Ovary (tissue), 9 donors: ENCODE data around the gene MAP2K1. TPM values are rescaled to one million over a fixed set of nuclear protein-coding genes. Genes with fewer than 3 reads are reported as not detected.

ENCODE experiments used
- DNase-seq, 5 donors: peaks; one replicate each; pipeline ENCODE4 v3.0.0-alpha.2; 2019 to 2020
- H3K27ac ChIP-seq, 2 donors: fragments of 200-600 bp; one replicate each; pipeline versions ENCODE4 v1.5.1 to v1.8.0; 2019 to 2022
- H3K27me3 ChIP-seq: fragments of 200-600 bp; one replicate; pipeline ENCODE4 v1.8.0; 2022
- H3K36me3 ChIP-seq: fragments of 200-600 bp; sonication (generic); one replicate; pipeline ENCODE4 v1.5.1; 2019
- H3K4me1 ChIP-seq: one replicate; pipeline ENCODE4 v1.8.1; 2013; ENCODE audit warnings: mild to moderate bottlenecking, moderate library complexity; ENCODE audit not compliant: insufficient read depth
- H3K4me3 ChIP-seq: fragments of 200-600 bp; sonication (generic); one replicate; pipeline ENCODE4 v1.5.1; 2017
- H3K9me3 ChIP-seq, 2 donors: fragments of 200-600 bp in 1 of 2; sonication (generic) in 1 of 2; one replicate each; pipeline versions ENCODE4 v1.5.1 to v1.8.1; 2013 to 2019; ENCODE audit warnings: mild to moderate bottlenecking in 1 of 2, moderate library complexity in 1 of 2
- EP300 ChIP-seq: sonication (generic); formaldehyde crosslinking; IDR thresholded peaks from one replicate; pipeline ENCODE4 v1.6.1; 2017; ENCODE audit warnings: antibody characterized with exemption
- POLR2A ChIP-seq: fragments of 450-650 bp; IDR thresholded peaks from one replicate; pipeline ENCODE4 v1.6.1; 2017; ENCODE audit warnings: antibody characterized with exemption, mild to moderate bottlenecking, moderate library complexity
- WGBS, 3 donors: extraction: QIAGEN DNeasy Blood & Tissue Kit in 1 of 3; methylation state at CpG; one replicate each; pipeline versions ENCODE4 v1.1.5 to v1.1.7; 2013 to 2017; 5-methylcytosine and 5-hydroxymethylcytosine counted together
- intact Hi-C, 4 donors: fragments of 100-400 bp; cut with DNase I; formaldehyde crosslinking; loops; one replicate each; pipeline versions ENCODE4 v1.11.0 to v1.15.1; 2022 to 2023
- polyA plus RNA-seq, 2 donors: library from polyadenylated mRNA; stranded (reverse); fragments of 200-250 nt in 1 of 2; fragments of 350-450 nt in 1 of 2; fragmentation: Illumina TruSeq in 1 of 2; extraction: RNeasy Lipid Tissue Mini Kit (QIAGEN cat#74804) in 1 of 2; gene quantifications; one replicate each; pipeline ENCODE4 v1.2.3, GENCODE V29; 2013 to 2014
- total RNA-seq, 7 donors: library from RNA; depleted of rRNA in 2 of 7; stranded (reverse); fragments of >200 nt in 2 of 7; fragmentation: NEBNext Ultra II Directional in 3 of 7; extraction: Animal tissue kit (Norgen Biotek cat#: 25700) in 3 of 7; gene quantifications; one replicate each; pipeline versions ENCODE4 v1.1.0 to v1.2.4, GENCODE V29; 2016 to 2023
- TF ChIP-seq, protein P1 (sequence below), 3 donors: fragments of 450-650 bp in 2 of 3; fragments of 200-600 bp in 1 of 3; IDR thresholded peaks; one replicate each; pipeline versions ENCODE4 v1.5.1 to v1.8.0; 2016 to 2022; ENCODE audit warnings: antibody characterized with exemption in 3 of 3, mild to moderate bottlenecking in 1 of 3
- donor health status: DM: no; HTN: no; CAD: no; lungs with moderate emphysema.
- donor health status: DM: no; HTN: no; CAD: no.
- donor health status: Bipolar disorder and iron deficiency.
- donor health status: DM: yes; HTN: yes; CAD: no.
- donor health status: DM: no; HTN: no; CAD: no.
- donor health status: DM: yes; HTN: yes; CAD: no.

The MAP2K1 gene
- total and polyA plus RNA-seq, 9 donors = 21.6 to 44.8 (median 34.3) TPM

DNA sequence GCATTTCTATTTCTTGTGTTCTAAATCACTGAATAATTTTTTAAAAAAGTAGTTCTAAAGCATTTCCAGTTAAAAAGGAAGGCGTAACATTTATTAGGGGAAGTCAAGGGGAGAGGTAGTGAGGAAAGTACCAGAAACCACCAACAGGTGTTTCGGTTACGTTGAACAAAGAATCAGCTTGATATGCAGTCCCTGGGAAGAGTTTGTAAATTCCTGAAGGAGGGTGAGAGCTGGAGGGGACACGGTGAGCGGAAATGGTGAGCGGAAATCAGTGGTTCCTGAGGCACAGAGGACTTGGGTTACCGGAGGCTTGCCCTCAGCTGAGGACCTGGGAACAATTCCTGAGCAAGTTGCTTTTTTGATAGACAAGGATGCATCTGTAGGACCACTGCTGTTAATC, 17.8 kb downstream of the MAP2K1 start:
- Histone ChIP-seq H3K4me1 (peaks cover 4% of the 10 kb centered on the region), H3K27ac (no peak overlapping the region), H3K9me3 (no peaks in the 10 kb centered on the region), H3K4me3 (no peak overlapping the region), H3K27me3 (no peaks in the 10 kb centered on the region), H3K36me3 (no peaks in the 10 kb centered on the region)
- WGBS, 3 donors = 87 to 89% (median 88%) methylated on average over 7 of the region's 7 CpGs
- TF ChIP-seq EP300 = no peak
- TF ChIP-seq, protein P1, sequence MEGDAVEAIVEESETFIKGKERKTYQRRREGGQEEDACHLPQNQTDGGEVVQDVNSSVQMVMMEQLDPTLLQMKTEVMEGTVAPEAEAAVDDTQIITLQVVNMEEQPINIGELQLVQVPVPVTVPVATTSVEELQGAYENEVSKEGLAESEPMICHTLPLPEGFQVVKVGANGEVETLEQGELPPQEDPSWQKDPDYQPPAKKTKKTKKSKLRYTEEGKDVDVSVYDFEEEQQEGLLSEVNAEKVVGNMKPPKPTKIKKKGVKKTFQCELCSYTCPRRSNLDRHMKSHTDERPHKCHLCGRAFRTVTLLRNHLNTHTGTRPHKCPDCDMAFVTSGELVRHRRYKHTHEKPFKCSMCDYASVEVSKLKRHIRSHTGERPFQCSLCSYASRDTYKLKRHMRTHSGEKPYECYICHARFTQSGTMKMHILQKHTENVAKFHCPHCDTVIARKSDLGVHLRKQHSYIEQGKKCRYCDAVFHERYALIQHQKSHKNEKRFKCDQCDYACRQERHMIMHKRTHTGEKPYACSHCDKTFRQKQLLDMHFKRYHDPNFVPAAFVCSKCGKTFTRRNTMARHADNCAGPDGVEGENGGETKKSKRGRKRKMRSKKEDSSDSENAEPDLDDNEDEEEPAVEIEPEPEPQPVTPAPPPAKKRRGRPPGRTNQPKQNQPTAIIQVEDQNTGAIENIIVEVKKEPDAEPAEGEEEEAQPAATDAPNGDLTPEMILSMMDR (IDR thresholded peaks at IDR 0.05) = no peak
- no peak for TF ChIP-seq POLR2A
- intact Hi-C loops = no loop called here
- no peak for DNase-seq

DNA sequence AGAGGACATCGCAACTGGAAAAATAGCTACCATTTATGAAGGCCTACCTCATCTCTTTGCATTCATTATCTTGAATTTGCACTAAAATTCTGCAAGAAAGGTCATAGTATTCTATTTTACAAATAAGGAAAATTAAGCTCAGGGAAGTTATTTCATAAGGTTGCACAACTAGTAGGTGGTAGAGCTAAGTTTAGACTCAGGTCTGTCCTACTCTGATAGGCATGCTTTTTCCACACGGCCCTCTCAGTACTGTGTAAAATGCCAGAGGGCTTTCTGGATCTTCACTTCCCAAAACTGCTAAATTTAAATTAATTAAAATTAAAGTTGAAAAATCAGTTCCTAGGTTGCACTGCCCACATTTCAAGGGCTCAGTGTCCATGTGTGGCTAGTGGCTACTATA, 18.3 kb downstream of the MAP2K1 start:
- 71 to 89% (median 78%) methylated on average over 2 of the region's 2 CpGs for WGBS, 3 donors
- no peaks in the 10 kb centered on the region for H3K36me3 ChIP-seq
- TF ChIP-seq, protein P1 (IDR thresholded peaks at IDR 0.05) = no peak
- TF ChIP-seq EP300 = no peak
- TF ChIP-seq POLR2A = no peak

DNA sequence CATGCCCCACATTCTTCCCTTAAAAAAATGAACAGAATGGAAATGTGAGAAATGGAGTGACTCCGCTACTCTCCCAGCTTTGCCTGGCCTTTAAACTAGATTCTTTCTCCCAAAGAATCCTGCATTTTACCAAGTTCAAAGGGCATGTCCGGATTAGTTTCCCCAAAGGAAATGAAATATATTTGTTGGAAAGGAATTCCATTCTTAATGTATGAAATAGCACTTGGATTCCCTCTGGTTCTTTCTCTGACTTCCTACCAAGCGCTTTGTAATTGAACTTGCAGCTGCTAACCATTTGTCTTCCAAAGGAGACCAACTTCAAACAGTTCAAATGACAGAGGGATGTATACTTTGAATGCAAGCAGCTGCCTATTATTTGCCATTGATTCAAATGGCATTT, 18.9 kb downstream of the MAP2K1 start:
- Histone ChIP-seq H3K36me3 (no peaks in the 10 kb centered on the region), H3K27ac (no peak overlapping the region), H3K4me1 (peaks cover 4% of the 10 kb centered on the region), H3K9me3 (no peaks in the 10 kb centered on the region), H3K27me3 (no peaks in the 10 kb centered on the region), H3K4me3 (no peak overlapping the region)
- TF ChIP-seq, protein P1 (IDR thresholded peaks at IDR 0.05) = no peak
- no peak for TF ChIP-seq EP300
- TF ChIP-seq POLR2A = no peak
- DNase-seq = no peak
- WGBS, 3 donors = 54 to 77% (median 63%) methylated on average over 3 of the region's 3 CpGs
- intact Hi-C loops = no loop called here

More for the DNA sequence above, 18.3 kb downstream of the MAP2K1 start:
- intact Hi-C loops = no loop called here
- no peaks in the 10 kb centered on the region for H3K27me3 ChIP-seq
- no peaks in the 10 kb centered on the region for H3K9me3 ChIP-seq
- peaks cover 4% of the 10 kb centered on the region for H3K4me1 ChIP-seq
- no peak for DNase-seq
- no peak overlapping the region for H3K27ac ChIP-seq
- H3K4me3 ChIP-seq = no peak overlapping the region

DNA sequence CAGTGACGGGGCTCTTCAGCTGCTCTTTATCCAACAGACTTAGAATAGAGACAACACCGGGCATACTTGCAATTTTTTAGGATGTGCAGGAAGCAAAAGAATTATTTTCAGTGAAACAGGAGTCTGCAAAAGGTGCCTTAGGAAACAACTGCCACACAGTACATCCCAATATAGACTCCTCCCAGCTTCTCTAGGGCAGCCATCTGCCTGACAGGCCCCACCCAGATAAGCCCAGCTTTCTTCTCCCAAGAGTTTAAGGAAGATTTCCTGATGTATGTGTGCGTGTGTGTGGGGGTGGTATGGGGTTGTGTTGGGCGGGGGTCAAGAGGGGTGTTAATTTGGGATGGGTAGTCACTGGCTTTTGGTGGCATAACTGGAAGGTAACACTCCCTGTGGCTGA, 21.5 kb downstream of the MAP2K1 start:
- Histone ChIP-seq H3K9me3 (no peaks in the 10 kb centered on the region), H3K27ac (no peak overlapping the region), H3K36me3 (no peaks in the 10 kb centered on the region), H3K27me3 (no peaks in the 10 kb centered on the region), H3K4me3 (no peak overlapping the region), H3K4me1 (peaks cover 2% of the 10 kb centered on the region)
- no peak for DNase-seq
- 95 to 96% (median 96%) methylated on average over 4 of the region's 4 CpGs for WGBS, 3 donors
- intact Hi-C loops = no loop called here
- TF ChIP-seq, protein P1 (IDR thresholded peaks at IDR 0.05) = no peak
- no peak for TF ChIP-seq EP300
- TF ChIP-seq POLR2A = no peak
